ENCODE measurements around the gene EGFL8. TPM values are rescaled to one million over a fixed set of nuclear protein-coding genes. Genes with fewer than 3 reads are reported as not detected.

Gene EGFL8
- total and polyA plus RNA-seq, 9 of the 15 experiments (the other 6 are each of a cell fraction or from before 2014, with no cell fraction given): 2.2 to 47.4 (median 14.2) TPM

- TF ChIP-seq, protein P1, sequence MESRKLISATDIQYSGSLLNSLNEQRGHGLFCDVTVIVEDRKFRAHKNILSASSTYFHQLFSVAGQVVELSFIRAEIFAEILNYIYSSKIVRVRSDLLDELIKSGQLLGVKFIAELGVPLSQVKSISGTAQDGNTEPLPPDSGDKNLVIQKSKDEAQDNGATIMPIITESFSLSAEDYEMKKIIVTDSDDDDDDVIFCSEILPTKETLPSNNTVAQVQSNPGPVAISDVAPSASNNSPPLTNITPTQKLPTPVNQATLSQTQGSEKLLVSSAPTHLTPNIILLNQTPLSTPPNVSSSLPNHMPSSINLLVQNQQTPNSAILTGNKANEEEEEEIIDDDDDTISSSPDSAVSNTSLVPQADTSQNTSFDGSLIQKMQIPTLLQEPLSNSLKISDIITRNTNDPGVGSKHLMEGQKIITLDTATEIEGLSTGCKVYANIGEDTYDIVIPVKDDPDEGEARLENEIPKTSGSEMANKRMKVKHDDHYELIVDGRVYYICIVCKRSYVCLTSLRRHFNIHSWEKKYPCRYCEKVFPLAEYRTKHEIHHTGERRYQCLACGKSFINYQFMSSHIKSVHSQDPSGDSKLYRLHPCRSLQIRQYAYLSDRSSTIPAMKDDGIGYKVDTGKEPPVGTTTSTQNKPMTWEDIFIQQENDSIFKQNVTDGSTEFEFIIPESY (CRISPR knock-in tag; IDR thresholded peaks at IDR 0.05): no peak
- TF ChIP-seq RB1 (IDR thresholded peaks at IDR 0.05; ENCODE audit: low read depth) (peak; percentile 7; the same call in 1 of the 2 replicates), GATA2 (CRISPR knock-in tag; IDR thresholded peaks at IDR 0.05) (peak; percentile 21; the same call in 1 of the 2 replicates), NEUROD1 (IDR thresholded peaks at IDR 0.05; ENCODE audit: borderline replicate concordance, low read depth, low read length, partially characterized antibody) (no peak), RFX5 (IDR thresholded peaks at IDR 0.05; ENCODE audit: low read depth, low read length) (no peak), MTA2 (IDR thresholded peaks at IDR 0.05; ENCODE audit: low read depth) (peak; percentile 4; the same call in 1 of the 2 replicates), POLR2G (IDR thresholded peaks at IDR 0.05; ENCODE audit: low read depth, low read length) (no peak)
- TF ChIP-seq, protein P2, sequence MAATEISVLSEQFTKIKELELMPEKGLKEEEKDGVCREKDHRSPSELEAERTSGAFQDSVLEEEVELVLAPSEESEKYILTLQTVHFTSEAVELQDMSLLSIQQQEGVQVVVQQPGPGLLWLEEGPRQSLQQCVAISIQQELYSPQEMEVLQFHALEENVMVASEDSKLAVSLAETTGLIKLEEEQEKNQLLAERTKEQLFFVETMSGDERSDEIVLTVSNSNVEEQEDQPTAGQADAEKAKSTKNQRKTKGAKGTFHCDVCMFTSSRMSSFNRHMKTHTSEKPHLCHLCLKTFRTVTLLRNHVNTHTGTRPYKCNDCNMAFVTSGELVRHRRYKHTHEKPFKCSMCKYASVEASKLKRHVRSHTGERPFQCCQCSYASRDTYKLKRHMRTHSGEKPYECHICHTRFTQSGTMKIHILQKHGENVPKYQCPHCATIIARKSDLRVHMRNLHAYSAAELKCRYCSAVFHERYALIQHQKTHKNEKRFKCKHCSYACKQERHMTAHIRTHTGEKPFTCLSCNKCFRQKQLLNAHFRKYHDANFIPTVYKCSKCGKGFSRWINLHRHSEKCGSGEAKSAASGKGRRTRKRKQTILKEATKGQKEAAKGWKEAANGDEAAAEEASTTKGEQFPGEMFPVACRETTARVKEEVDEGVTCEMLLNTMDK (IDR thresholded peaks at IDR 0.05; ENCODE audit: borderline replicate concordance, insufficient read depth, low read depth, low read length, poor library complexity, severe bottlenecking): no peak
- TF ChIP-seq, protein P3, sequence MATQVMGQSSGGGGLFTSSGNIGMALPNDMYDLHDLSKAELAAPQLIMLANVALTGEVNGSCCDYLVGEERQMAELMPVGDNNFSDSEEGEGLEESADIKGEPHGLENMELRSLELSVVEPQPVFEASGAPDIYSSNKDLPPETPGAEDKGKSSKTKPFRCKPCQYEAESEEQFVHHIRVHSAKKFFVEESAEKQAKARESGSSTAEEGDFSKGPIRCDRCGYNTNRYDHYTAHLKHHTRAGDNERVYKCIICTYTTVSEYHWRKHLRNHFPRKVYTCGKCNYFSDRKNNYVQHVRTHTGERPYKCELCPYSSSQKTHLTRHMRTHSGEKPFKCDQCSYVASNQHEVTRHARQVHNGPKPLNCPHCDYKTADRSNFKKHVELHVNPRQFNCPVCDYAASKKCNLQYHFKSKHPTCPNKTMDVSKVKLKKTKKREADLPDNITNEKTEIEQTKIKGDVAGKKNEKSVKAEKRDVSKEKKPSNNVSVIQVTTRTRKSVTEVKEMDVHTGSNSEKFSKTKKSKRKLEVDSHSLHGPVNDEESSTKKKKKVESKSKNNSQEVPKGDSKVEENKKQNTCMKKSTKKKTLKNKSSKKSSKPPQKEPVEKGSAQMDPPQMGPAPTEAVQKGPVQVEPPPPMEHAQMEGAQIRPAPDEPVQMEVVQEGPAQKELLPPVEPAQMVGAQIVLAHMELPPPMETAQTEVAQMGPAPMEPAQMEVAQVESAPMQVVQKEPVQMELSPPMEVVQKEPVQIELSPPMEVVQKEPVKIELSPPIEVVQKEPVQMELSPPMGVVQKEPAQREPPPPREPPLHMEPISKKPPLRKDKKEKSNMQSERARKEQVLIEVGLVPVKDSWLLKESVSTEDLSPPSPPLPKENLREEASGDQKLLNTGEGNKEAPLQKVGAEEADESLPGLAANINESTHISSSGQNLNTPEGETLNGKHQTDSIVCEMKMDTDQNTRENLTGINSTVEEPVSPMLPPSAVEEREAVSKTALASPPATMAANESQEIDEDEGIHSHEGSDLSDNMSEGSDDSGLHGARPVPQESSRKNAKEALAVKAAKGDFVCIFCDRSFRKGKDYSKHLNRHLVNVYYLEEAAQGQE (IDR thresholded peaks at IDR 0.05; ENCODE audit: borderline replicate concordance): no peak
- TF ChIP-seq, protein P3 (CRISPR knock-in tag; IDR thresholded peaks at IDR 0.05; ENCODE audit: low read depth): peak; percentile 25; the same call in 1 of the 2 replicates
- TF ChIP-seq, protein P4, sequence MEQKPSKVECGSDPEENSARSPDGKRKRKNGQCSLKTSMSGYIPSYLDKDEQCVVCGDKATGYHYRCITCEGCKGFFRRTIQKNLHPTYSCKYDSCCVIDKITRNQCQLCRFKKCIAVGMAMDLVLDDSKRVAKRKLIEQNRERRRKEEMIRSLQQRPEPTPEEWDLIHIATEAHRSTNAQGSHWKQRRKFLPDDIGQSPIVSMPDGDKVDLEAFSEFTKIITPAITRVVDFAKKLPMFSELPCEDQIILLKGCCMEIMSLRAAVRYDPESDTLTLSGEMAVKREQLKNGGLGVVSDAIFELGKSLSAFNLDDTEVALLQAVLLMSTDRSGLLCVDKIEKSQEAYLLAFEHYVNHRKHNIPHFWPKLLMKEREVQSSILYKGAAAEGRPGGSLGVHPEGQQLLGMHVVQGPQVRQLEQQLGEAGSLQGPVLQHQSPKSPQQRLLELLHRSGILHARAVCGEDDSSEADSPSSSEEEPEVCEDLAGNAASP (IDR thresholded peaks at IDR 0.05): no peak
Measured at GRCh38 chr6:32178547-32179440, 14.4 kb downstream of the EGFL8 start (continued).

Measured in K562 (cell line).